Ascending aorta (tissue), 2 donors: ENCODE results near the gene VSTM4. TPM values are rescaled to one million over a fixed set of nuclear protein-coding genes. Genes with fewer than 3 reads are reported as not detected.

Experiments used
- DNase-seq, 2 donors: peaks; one replicate each; pipeline ENCODE4 v3.0.0-alpha.2; 2019; ENCODE audit warnings: low spot score in 2 of 2
- H3K27ac ChIP-seq, 2 donors: fragments of 200-600 bp; sonication (generic); one replicate each; pipeline ENCODE4 v1.5.1; 2016 to 2017; ENCODE audit warnings: mild to moderate bottlenecking in 1 of 2
- H3K27me3 ChIP-seq: fragments of 200-600 bp; sonication (generic); one replicate; pipeline ENCODE4 v1.5.1; 2017
- H3K36me3 ChIP-seq, 2 donors: fragments of 200-600 bp; sonication (generic); one replicate each; pipeline ENCODE4 v1.5.1; 2016
- H3K4me1 ChIP-seq, 2 donors: fragments of 200-600 bp; sonication (generic); one replicate each; pipeline ENCODE4 v1.5.1; 2016 to 2017; ENCODE audit warnings: mild to moderate bottlenecking in 1 of 2
- H3K4me3 ChIP-seq, 2 donors: fragments of 200-600 bp; sonication (generic); one replicate each; pipeline ENCODE4 v1.5.1; 2016 to 2017; ENCODE audit warnings: mild to moderate bottlenecking in 1 of 2
- H3K9me3 ChIP-seq, 2 donors: fragments of 200-600 bp; sonication (generic); one replicate each; pipeline ENCODE4 v1.5.1; 2016
- intact Hi-C: fragments of 100-400 bp; cut with DNase I; formaldehyde crosslinking; loops from one replicate; pipeline ENCODE4 v1.15.1; 2023
- total RNA-seq: library from RNA; depleted of rRNA; stranded (reverse); fragments of >200 nt; gene quantifications from one replicate; pipeline ENCODE4 v1.1.0, GENCODE V29; 2016
- TF ChIP-seq, protein P1 (sequence below), 3 experiments: fragments of 200-600 bp in 2 of 3; fragments of 450-650 bp in 1 of 3; sonication (generic) in 2 of 3; IDR thresholded peaks; one replicate each; pipeline ENCODE4 v1.5.1; 2016 to 2019; ENCODE audit warnings: antibody characterized with exemption in 3 of 3, mild to moderate bottlenecking in 1 of 3, moderate library complexity in 1 of 3

The VSTM4 gene
- total RNA-seq, 1 donor from 2014 or later = 17.7 TPM

DNA sequence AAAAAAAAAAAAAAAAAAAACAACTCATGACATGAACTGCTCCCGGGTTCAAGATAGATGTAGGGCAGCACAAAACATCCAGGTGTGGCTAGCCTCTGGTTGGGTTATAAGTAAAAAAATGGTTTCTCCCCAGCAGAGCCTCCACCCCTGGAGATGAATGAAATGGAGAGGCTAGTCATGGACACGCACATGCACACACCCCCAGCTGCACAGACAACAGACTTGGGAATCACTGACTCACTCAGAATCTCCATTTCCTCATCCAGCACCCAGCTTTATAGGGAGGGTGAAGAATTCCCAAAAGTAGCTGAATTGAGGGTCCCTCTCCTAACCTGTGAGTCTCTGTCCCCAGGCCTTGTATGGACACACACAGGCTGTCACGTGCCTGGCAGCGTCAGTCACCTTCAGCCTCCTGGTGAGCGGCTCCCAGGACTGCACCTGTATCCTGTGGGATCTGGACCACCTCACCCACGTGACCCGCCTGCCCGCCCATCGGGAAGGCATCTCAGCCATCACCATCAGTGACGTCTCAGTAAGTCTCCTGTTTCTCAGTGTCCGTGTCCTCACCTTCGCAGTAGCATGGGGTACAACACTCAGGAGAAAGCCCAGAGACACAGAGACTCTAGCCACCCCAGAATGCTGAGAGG, 140.7 kb downstream of the VSTM4 start:
- Histone ChIP-seq H3K36me3 (no peaks in the 10 kb centered on the region), H3K4me1 (no peaks in the 10 kb centered on the region), H3K27ac (no peak overlapping the region), H3K27me3 (no peaks in the 10 kb centered on the region), H3K9me3 (no peaks in the 10 kb centered on the region), H3K4me3 (no peak overlapping the region)
- intact Hi-C loops = loop anchor here (10.0 kb wide), 1 partner anchor 430 kb away; no protein-coding TSS in a partner anchor
- DNase-seq = no peak
- TF ChIP-seq, protein P1, sequence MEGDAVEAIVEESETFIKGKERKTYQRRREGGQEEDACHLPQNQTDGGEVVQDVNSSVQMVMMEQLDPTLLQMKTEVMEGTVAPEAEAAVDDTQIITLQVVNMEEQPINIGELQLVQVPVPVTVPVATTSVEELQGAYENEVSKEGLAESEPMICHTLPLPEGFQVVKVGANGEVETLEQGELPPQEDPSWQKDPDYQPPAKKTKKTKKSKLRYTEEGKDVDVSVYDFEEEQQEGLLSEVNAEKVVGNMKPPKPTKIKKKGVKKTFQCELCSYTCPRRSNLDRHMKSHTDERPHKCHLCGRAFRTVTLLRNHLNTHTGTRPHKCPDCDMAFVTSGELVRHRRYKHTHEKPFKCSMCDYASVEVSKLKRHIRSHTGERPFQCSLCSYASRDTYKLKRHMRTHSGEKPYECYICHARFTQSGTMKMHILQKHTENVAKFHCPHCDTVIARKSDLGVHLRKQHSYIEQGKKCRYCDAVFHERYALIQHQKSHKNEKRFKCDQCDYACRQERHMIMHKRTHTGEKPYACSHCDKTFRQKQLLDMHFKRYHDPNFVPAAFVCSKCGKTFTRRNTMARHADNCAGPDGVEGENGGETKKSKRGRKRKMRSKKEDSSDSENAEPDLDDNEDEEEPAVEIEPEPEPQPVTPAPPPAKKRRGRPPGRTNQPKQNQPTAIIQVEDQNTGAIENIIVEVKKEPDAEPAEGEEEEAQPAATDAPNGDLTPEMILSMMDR (IDR thresholded peaks at IDR 0.05) = no peak

DNA sequence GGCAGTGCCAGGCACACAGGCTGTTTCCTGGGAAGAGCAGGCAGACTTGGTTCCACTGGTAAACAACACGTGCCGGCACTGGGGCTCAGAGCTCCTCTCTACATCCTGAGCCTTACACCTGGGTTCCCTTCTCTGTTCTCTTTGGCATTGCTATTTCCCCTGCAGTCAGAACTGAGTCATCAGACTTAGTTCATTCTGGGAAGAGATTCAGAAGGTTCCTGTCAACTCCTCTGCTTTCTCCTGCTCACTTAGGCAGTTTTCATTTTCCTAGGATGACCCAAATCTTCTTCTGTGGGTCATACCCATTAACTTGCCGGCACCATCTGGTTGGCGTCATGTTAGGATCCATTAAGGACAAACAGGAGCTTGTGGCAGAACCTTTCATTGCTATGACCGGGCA, 142.3 kb downstream of the VSTM4 start:
- no peak for DNase-seq
- no peak overlapping the region for H3K27ac ChIP-seq
- H3K9me3 ChIP-seq = no peaks in the 10 kb centered on the region
- H3K27me3 ChIP-seq = no peaks in the 10 kb centered on the region
- TF ChIP-seq, protein P1 (IDR thresholded peaks at IDR 0.05) = no peak
- intact Hi-C loops = loop anchor here (10.0 kb wide), 1 partner anchor 432 kb away; no protein-coding TSS in a partner anchor
- no peaks in the 10 kb centered on the region for H3K36me3 ChIP-seq
- H3K4me3 ChIP-seq = no peak overlapping the region
- no peaks in the 10 kb centered on the region for H3K4me1 ChIP-seq

GRCh38 chr10:48970654-48971053, 144.7 kb downstream of the VSTM4 start:
- Histone ChIP-seq H3K4me3 (no peak overlapping the region), H3K4me1 (no peaks in the 10 kb centered on the region), H3K27me3 (no peaks in the 10 kb centered on the region), H3K27ac (no peak overlapping the region), H3K9me3 (no peaks in the 10 kb centered on the region), H3K36me3 (no peaks in the 10 kb centered on the region)
- TF ChIP-seq, protein P1 (IDR thresholded peaks at IDR 0.05) = no peak
- DNase-seq = no peak
- intact Hi-C loops = loop anchor here (10.0 kb wide), 1 partner anchor 434 kb away; no protein-coding TSS in a partner anchor

GRCh38 chr10:48970046-48970445, 145.3 kb downstream of the VSTM4 start:
- Histone ChIP-seq H3K27ac (no peak overlapping the region), H3K4me1 (no peaks in the 10 kb centered on the region), H3K4me3 (no peak overlapping the region), H3K27me3 (no peaks in the 10 kb centered on the region), H3K9me3 (no peaks in the 10 kb centered on the region), H3K36me3 (no peaks in the 10 kb centered on the region)
- intact Hi-C loops = loop anchor here (10.0 kb wide), 1 partner anchor 435 kb away; no protein-coding TSS in a partner anchor
- TF ChIP-seq, protein P1 (IDR thresholded peaks at IDR 0.05) = no peak
- no peak for DNase-seq

DNA sequence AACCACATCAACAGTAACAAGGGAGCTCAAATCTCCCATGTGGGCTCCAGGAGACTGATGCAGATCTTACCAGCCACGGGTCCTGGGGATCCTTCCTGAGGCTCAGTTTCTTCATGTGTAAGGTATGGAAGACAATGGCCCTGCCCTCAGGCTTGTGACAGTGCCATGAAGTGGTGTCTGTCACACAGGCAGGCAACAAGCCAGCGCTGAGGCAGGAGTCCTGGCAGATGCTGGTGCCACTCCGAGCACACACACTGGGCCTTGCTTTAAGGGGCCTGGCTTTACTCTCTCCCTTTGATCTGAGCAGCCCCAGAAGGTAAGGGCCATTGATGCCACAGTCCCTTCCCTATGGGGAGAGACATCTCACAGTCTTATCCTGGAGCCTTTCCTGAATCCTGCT, 147.3 kb downstream of the VSTM4 start:
- no peak overlapping the region for H3K4me3 ChIP-seq

More for the DNA sequence above, 147.3 kb downstream of the VSTM4 start:
- TF ChIP-seq, protein P1 (IDR thresholded peaks at IDR 0.05) = no peak
- no peak overlapping the region for H3K27ac ChIP-seq
- intact Hi-C loops = no loop called here
- H3K9me3 ChIP-seq = no peaks in the 10 kb centered on the region
- no peaks in the 10 kb centered on the region for H3K36me3 ChIP-seq
- no peaks in the 10 kb centered on the region for H3K27me3 ChIP-seq
- DNase-seq = no peak
- H3K4me1 ChIP-seq = no peaks in the 10 kb centered on the region
